SK-N-SH (cell line): Measurements from ENCODE around the gene EXOC2. TPM values are rescaled to one million over a fixed set of nuclear protein-coding genes. Genes with fewer than 3 reads are reported as not detected.

Experiments
- CTCF ChIA-PET: fragments of 300-600, 350-600 bp; formaldehyde crosslinking; extraction: SDS; loops from one replicate; lab custom pipeline; 2021; lab: Yijun Ruan, JAX
- POLR2A ChIA-PET: fragments of 350-600 bp; sonication (Branson Sonifier 250); formaldehyde crosslinking; extraction: SDS; loops from one replicate; lab custom pipeline; 2020; ENCODE audit warnings: antibody characterized with exemption, inconsistent platforms; lab: Yijun Ruan, JAX
- DNase-seq: peaks from one replicate; pipeline ENCODE4 v3.0.0; 2012
- H2AFZ ChIP-seq: fragments of 200-600 bp; sonication (generic); 2 replicates; pipeline ENCODE4 v1.8.1; 2016; ENCODE audit warnings: antibody characterized with exemption, mild to moderate bottlenecking, low read depth
- H3F3A ChIP-seq: fragments of 200-600 bp; sonication (generic); replicated peaks from 2 replicates; pipeline ENCODE3; 2016; ENCODE audit warnings: antibody characterized with exemption, mild to moderate bottlenecking; ENCODE audit not compliant: insufficient read depth
- H3K27ac ChIP-seq, 2 experiments: fragments of 200-500 bp in 1 of 2; fragments of 200-600 bp in 1 of 2; sonication (Bioruptor generic) in 1 of 2; sonication (generic), shearing (Covaris generic) in 1 of 2; 2 replicates each; pipeline versions ENCODE4 v1.5.1 to v1.6.1; 2014 to 2016; ENCODE audit warnings: low read depth in 2 of 2, inconsistent platforms in 1 of 2, low read length in 1 of 2, mild to moderate bottlenecking in 1 of 2, mixed read lengths in 1 of 2
- H3K27me3 ChIP-seq: fragments of 200-600 bp; sonication (generic), shearing (Covaris generic); 2 replicates; pipeline ENCODE4 v1.6.1; 2016; ENCODE audit warnings: mixed run types; ENCODE audit not compliant: insufficient read depth
- H3K36me3 ChIP-seq, 2 experiments: fragments of 200-500 bp in 1 of 2; fragments of 200-600 bp in 1 of 2; sonication (Bioruptor generic) in 1 of 2; sonication (generic) in 1 of 2; replicated peaks in 1 of 2; 2 replicates each; pipeline versions ENCODE3 to v1.5.1; 2014 to 2016; ENCODE audit warnings: low read length in 1 of 2, mild to moderate bottlenecking in 1 of 2; ENCODE audit not compliant: insufficient read depth in 2 of 2, control insufficient read depth in 1 of 2
- H3K4me1 ChIP-seq, 2 experiments: fragments of 200-500 bp in 1 of 2; fragments of 200-600 bp in 1 of 2; sonication (Bioruptor generic) in 1 of 2; sonication (generic), shearing (Covaris generic) in 1 of 2; 2 replicates each; pipeline versions ENCODE4 v1.5.1 to v1.6.1; 2014 to 2016; ENCODE audit warnings: low read depth in 1 of 2, low read length in 1 of 2, mixed run types in 1 of 2; ENCODE audit not compliant: insufficient read depth in 2 of 2, control insufficient read depth in 1 of 2
- H3K4me2 ChIP-seq: fragments of 200-600 bp; sonication (generic), shearing (Covaris generic); 2 replicates; pipeline ENCODE4 v1.6.1; 2017; ENCODE audit warnings: mixed run types
- H3K4me3 ChIP-seq, 2 experiments: fragments of 200-500 bp in 1 of 2; fragments of 200-600 bp in 1 of 2; sonication (Bioruptor generic) in 1 of 2; sonication (generic), shearing (Covaris generic) in 1 of 2; 2 replicates each; pipeline versions ENCODE4 v1.5.1 to v1.8.1; 2014 to 2016; ENCODE audit warnings: low read depth in 2 of 2, inconsistent platforms in 1 of 2, low read length in 1 of 2, mild to moderate bottlenecking in 1 of 2, mixed read lengths in 1 of 2, moderate library complexity in 1 of 2
- H3K79me2 ChIP-seq: fragments of 200-600 bp; sonication (generic); 2 replicates; pipeline ENCODE4 v1.8.1; 2017; ENCODE audit warnings: mild to moderate bottlenecking; ENCODE audit not compliant: insufficient read depth
- H3K9ac ChIP-seq: fragments of 200-600 bp; sonication (generic); 2 replicates; pipeline ENCODE4 v1.6.1; 2017; ENCODE audit warnings: mixed run types
- H3K9me2 ChIP-seq: fragments of 200-600 bp; sonication (generic); 2 replicates; pipeline ENCODE4 v1.6.1; 2017; ENCODE audit warnings: mixed run types
- H3K9me3 ChIP-seq: fragments of 200-600 bp; sonication (generic); 2 replicates; pipeline ENCODE4 v1.6.1; 2017; ENCODE audit warnings: mixed run types, mild to moderate bottlenecking, moderate library complexity
- H4K20me1 ChIP-seq: fragments of 200-600 bp; sonication (generic); 2 replicates; pipeline ENCODE4 v1.6.1; 2017; ENCODE audit warnings: mild to moderate bottlenecking, mixed run types; ENCODE audit not compliant: insufficient read depth
- FOXM1 ChIP-seq: IDR thresholded peaks from 2 replicates; pipeline ENCODE4 v1.4.0; 2012; ENCODE audit warnings: low read depth, mild to moderate bottlenecking
- GATA2 ChIP-seq: sonication (generic); formaldehyde crosslinking; IDR thresholded peaks from 2 replicates; pipeline ENCODE4 v1.5.0; 2020; ENCODE audit warnings: mild to moderate bottlenecking, missing genetic modification reagents
- MXI1 ChIP-seq: IDR thresholded peaks from 2 replicates; pipeline ENCODE4 v1.6.1; 2012; ENCODE audit warnings: mild to moderate bottlenecking, low read depth, low read length, improper control_type of control experiment
- NRF1 ChIP-seq: IDR thresholded peaks from 2 replicates; pipeline ENCODE4 v1.6.1; 2012; ENCODE audit warnings: low read depth, mild to moderate bottlenecking, low read length
- PBX3 ChIP-seq: IDR thresholded peaks from 2 replicates; pipeline ENCODE4; 2012
- POLR2AphosphoS5 ChIP-seq: IDR thresholded peaks from 2 replicates; pipeline ENCODE4 v1.6.1; 2012; ENCODE audit warnings: low read depth, low read length
- RAD21 ChIP-seq: IDR thresholded peaks from 2 replicates; pipeline ENCODE4 v1.6.1; 2012; ENCODE audit warnings: mild to moderate bottlenecking, low read length
- REST ChIP-seq: IDR thresholded peaks from 2 replicates; pipeline ENCODE4 v1.6.1; 2012; ENCODE audit warnings: mild to moderate bottlenecking, low read depth, low read length, moderate library complexity
- RFX5 ChIP-seq: IDR thresholded peaks from 2 replicates; pipeline ENCODE4 v1.6.1; 2012; ENCODE audit warnings: mild to moderate bottlenecking, improper control_type of control experiment, low read length
- RXRA ChIP-seq: IDR thresholded peaks from 2 replicates; pipeline ENCODE4 v1.4.0; 2012; ENCODE audit warnings: low read depth, mild to moderate bottlenecking, borderline replicate concordance
- SIN3A ChIP-seq: IDR thresholded peaks from 2 replicates; pipeline ENCODE4 v1.6.1; 2012; ENCODE audit warnings: low read depth, mild to moderate bottlenecking, low read length, moderate library complexity, borderline replicate concordance
- TCF12 ChIP-seq: IDR thresholded peaks from 2 replicates; pipeline ENCODE4 v1.4.0; 2012
- USF1 ChIP-seq: IDR thresholded peaks from 2 replicates; pipeline ENCODE4 v1.4.0; 2012; ENCODE audit warnings: low read depth, borderline replicate concordance
- USF2 ChIP-seq: fragments of 150-350 bp; IDR thresholded peaks from 2 replicates; pipeline ENCODE4 v1.6.1; 2017; ENCODE audit warnings: antibody characterized with exemption, low read length, low read depth, borderline replicate concordance
- WGBS: methylation state at CpG from one replicate; pipeline ENCODE4 v1.1.6; 2017; ENCODE audit warnings: low lambda C conversion rate; 5-methylcytosine and 5-hydroxymethylcytosine counted together
- polyA plus RNA-seq, 3 experiments: library from polyadenylated mRNA; depleted of rRNA; stranded (reverse); fragments of >200 nt; gene quantifications; 2 replicates each; pipeline ENCODE4 v1.2.3, GENCODE V29; 2012
- TF ChIP-seq, protein P1 (sequence below): IDR thresholded peaks from 2 replicates; pipeline ENCODE4 v1.4.0; 2012; ENCODE audit warnings: low read depth, borderline replicate concordance

The EXOC2 gene
- polyA plus RNA-seq, 1 of the 3 experiments (the other 2 are of a cell fraction): 10.6 TPM

DNA sequence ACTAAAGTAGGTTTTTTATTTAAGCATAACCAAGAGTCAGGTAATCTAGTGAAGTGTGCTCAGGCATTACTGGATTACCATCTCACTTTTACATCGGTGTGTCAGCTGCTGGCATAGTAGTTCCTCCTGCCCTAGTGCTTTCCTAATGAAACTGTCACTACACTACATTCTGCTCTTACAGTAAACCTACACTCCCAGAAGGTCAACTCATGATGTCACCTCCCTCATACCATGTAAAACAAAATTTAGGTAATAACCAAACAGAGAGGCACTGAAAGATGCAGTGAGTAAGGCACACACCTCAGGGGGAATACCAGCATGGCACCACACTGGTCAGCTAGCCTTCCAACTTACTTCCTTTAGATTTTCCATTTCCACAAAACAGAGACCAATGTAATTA lies 59.3 kb downstream of the EXOC2 start:
- no peak overlapping the region for H3K9ac ChIP-seq
- ChIA-PET POLR2A (no interaction called here), CTCF (no interaction called here)
- no peak overlapping the region for H3K4me3 ChIP-seq
- no peaks in the 10 kb centered on the region; a peak in 1 of 4 replicates for H3K4me1 ChIP-seq
- no peaks in the 10 kb centered on the region for H3K9me2 ChIP-seq
- no peak for DNase-seq
- no peaks in the 10 kb centered on the region for H4K20me1 ChIP-seq
- H3K36me3 ChIP-seq: peaks cover 12 to 26% of the 10 kb centered on the region in 2 experiments
- TF ChIP-seq POLR2AphosphoS5 (no peak), REST (no peak), GATA2 (no peak), TCF12 (no peak), USF2 (no peak), NRF1 (no peak), RAD21 (no peak), PBX3 (no peak)
- TF ChIP-seq, protein P1, sequence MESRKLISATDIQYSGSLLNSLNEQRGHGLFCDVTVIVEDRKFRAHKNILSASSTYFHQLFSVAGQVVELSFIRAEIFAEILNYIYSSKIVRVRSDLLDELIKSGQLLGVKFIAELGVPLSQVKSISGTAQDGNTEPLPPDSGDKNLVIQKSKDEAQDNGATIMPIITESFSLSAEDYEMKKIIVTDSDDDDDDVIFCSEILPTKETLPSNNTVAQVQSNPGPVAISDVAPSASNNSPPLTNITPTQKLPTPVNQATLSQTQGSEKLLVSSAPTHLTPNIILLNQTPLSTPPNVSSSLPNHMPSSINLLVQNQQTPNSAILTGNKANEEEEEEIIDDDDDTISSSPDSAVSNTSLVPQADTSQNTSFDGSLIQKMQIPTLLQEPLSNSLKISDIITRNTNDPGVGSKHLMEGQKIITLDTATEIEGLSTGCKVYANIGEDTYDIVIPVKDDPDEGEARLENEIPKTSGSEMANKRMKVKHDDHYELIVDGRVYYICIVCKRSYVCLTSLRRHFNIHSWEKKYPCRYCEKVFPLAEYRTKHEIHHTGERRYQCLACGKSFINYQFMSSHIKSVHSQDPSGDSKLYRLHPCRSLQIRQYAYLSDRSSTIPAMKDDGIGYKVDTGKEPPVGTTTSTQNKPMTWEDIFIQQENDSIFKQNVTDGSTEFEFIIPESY: no peak
- H2AFZ ChIP-seq: no peak overlapping the region
- H3F3A ChIP-seq: no peaks in the 10 kb centered on the region
- WGBS: 94% methylated on average over 1 of the region's 1 CpG
- no peak overlapping the region for H3K27ac ChIP-seq
- H3K4me2 ChIP-seq: no peak overlapping the region
- H3K79me2 ChIP-seq: no peaks in the 10 kb centered on the region
- no peaks in the 10 kb centered on the region for H3K9me3 ChIP-seq
- H3K27me3 ChIP-seq: no peaks in the 10 kb centered on the region

DNA sequence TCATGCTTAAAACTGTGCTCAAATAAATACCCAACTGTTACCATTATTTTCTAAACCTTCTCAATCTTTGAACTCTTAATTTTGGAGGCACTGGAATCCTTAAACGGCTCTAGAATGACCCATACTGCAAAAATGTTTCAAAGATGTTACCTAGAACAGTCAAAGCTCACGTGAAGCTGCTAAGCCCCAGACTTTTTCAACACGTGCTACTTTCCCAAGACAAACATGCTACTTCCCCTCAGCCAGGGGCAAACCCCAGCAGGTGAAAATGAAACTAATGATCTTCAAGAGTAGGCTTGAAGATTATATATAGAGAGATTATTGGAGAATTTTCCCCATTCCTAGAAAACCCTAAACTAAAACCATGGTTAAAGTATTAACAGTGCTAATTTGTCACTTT lies 64.2 kb downstream of the EXOC2 start:
- no peak overlapping the region for H3K4me2 ChIP-seq
- no peaks in the 10 kb centered on the region; a peak in 1 of 4 replicates for H3K4me1 ChIP-seq
- ChIA-PET CTCF (interaction anchor here (1.1 kb wide), 1 partner anchor 11 kb away, joined by 4 read pairs; no protein-coding TSS in a partner anchor), POLR2A (no interaction called here)
- H3K79me2 ChIP-seq: no peaks in the 10 kb centered on the region
- no peaks in the 10 kb centered on the region for H3K9me3 ChIP-seq
- no peak overlapping the region for H3K4me3 ChIP-seq
- no peaks in the 10 kb centered on the region for H3K27me3 ChIP-seq
- peaks cover 15 to 21% of the 10 kb centered on the region in 2 experiments for H3K36me3 ChIP-seq
- 93% methylated on average over 3 of the region's 3 CpGs for WGBS
- H2AFZ ChIP-seq: no peak overlapping the region
- H3K9ac ChIP-seq: no peak overlapping the region
- H3K27ac ChIP-seq: no peak overlapping the region
- DNase-seq: no peak
- no peaks in the 10 kb centered on the region for H4K20me1 ChIP-seq
- H3K9me2 ChIP-seq: no peaks in the 10 kb centered on the region
- no peaks in the 10 kb centered on the region for H3F3A ChIP-seq
- TF ChIP-seq USF1 (no peak), FOXM1 (no peak), SIN3A (no peak), USF2 (no peak), GATA2 (no peak), RFX5 (no peak), RXRA (no peak), MXI1 (no peak), RAD21 (no peak)
- TF ChIP-seq, protein P1: no peak
